HEK293 (cell line): ENCODE measurements around the gene C19orf12.
A peak's percentile ranks its signal among the peaks of the same experiment; 100 is the strongest.

ENCODE experiments used
- CTCF ChIA-PET: fragments of 350-600 bp; formaldehyde crosslinking; extraction: SDS; loops from one replicate; lab custom pipeline; 2021; ENCODE audit warnings: antibody characterized with exemption; lab: Yijun Ruan, JAX
- POLR2A ChIA-PET: fragments of 300-600 bp; formaldehyde crosslinking; extraction: SDS; loops from one replicate; lab custom pipeline; 2020; ENCODE audit warnings: antibody characterized with exemption, inconsistent platforms; lab: Yijun Ruan, JAX
- H3K27ac ChIP-seq: fragments of 200-500 bp; sonication (Bioruptor generic); 2 replicates; pipeline ENCODE4 v1.5.1; 2014; ENCODE audit warnings: low read depth, low read length, control low read depth, inconsistent platforms; ENCODE audit errors: extremely low read depth
- H3K36me3 ChIP-seq, 2 experiments: fragments of 200-500 bp in 1 of 2; sonication (Bioruptor generic) in 1 of 2; 1 replicate in 1 of 2; 2 replicates in 1 of 2; pipeline ENCODE4 v1.5.1; 2014 to 2017; ENCODE audit warnings: inconsistent platforms in 2 of 2, low read length in 2 of 2; ENCODE audit not compliant: control insufficient read depth in 2 of 2, insufficient read depth in 1 of 2
- H3K4me1 ChIP-seq: fragments of 200-500 bp; sonication (Bioruptor generic); 2 replicates; pipeline ENCODE4 v1.5.1; 2014; ENCODE audit warnings: mild to moderate bottlenecking, low read length, inconsistent platforms; ENCODE audit not compliant: control insufficient read depth, insufficient read depth
- H3K4me3 ChIP-seq: 2 replicates; pipeline ENCODE4 v1.5.1; 2011; ENCODE audit warnings: low read depth, mild to moderate bottlenecking, control low read depth, low read length, moderate library complexity
- H3K9me3 ChIP-seq: fragments of 200-500 bp; sonication (Bioruptor generic); 2 replicates; pipeline ENCODE4 v1.5.1; 2014; ENCODE audit warnings: low read depth, low read length, inconsistent platforms; ENCODE audit not compliant: control insufficient read depth, insufficient read depth
- GLI4 ChIP-seq: fragments of 450-650 bp; formaldehyde crosslinking; IDR thresholded peaks from 2 replicates; pipeline ENCODE4 v1.5.1; 2016; ENCODE audit warnings: missing biosample characterization, missing genetic modification characterization
- KLF10 ChIP-seq: fragments of 450-650 bp; IDR thresholded peaks from 2 replicates; pipeline ENCODE4 v1.5.1; 2018; ENCODE audit warnings: missing biosample characterization, mild to moderate bottlenecking, missing genetic modification characterization
- KLF8 ChIP-seq: fragments of 450-650 bp; formaldehyde crosslinking; IDR thresholded peaks from 2 replicates; pipeline ENCODE4 v1.5.1; 2016; ENCODE audit warnings: missing biosample characterization, missing genetic modification characterization
- OSR2 ChIP-seq: fragments of 450-650 bp; formaldehyde crosslinking; IDR thresholded peaks from 2 replicates; pipeline ENCODE4 v1.5.1; 2016; ENCODE audit warnings: missing biosample characterization, missing genetic modification characterization
- PRDM10 ChIP-seq: fragments of 450-650 bp; formaldehyde crosslinking; IDR thresholded peaks from 2 replicates; pipeline ENCODE4 v1.5.1; 2016; ENCODE audit warnings: missing biosample characterization, missing genetic modification characterization
- RBAK ChIP-seq: fragments of 450-650 bp; formaldehyde crosslinking; IDR thresholded peaks from 2 replicates; pipeline ENCODE4 v1.5.1; 2016; ENCODE audit warnings: missing biosample characterization, missing genetic modification characterization
- REPIN1 ChIP-seq: fragments of 450-650 bp; formaldehyde crosslinking; IDR thresholded peaks from 2 replicates; pipeline ENCODE4 v1.5.1; 2017; ENCODE audit warnings: missing biosample characterization, missing genetic modification characterization, low read depth
- SCRT2 ChIP-seq: fragments of 450-650 bp; formaldehyde crosslinking; IDR thresholded peaks from 2 replicates; pipeline ENCODE4 v1.5.1; 2016; ENCODE audit warnings: missing biosample characterization, missing genetic modification characterization
- YY1 ChIP-seq: fragments of 450-650 bp; formaldehyde crosslinking; IDR thresholded peaks from 2 replicates; pipeline ENCODE4 v1.5.1; 2018; ENCODE audit warnings: missing biosample characterization, missing genetic modification characterization
- ZBTB10 ChIP-seq: fragments of 450-650 bp; formaldehyde crosslinking; IDR thresholded peaks from 2 replicates; pipeline ENCODE4 v1.5.1; 2016; ENCODE audit warnings: missing biosample characterization, missing genetic modification characterization
- ZBTB21 ChIP-seq: fragments of 450-650 bp; formaldehyde crosslinking; IDR thresholded peaks from 2 replicates; pipeline ENCODE4 v1.5.1; 2017; ENCODE audit warnings: missing biosample characterization, missing genetic modification characterization
- ZBTB44 ChIP-seq: fragments of 450-650 bp; IDR thresholded peaks from 2 replicates; pipeline ENCODE4 v1.5.1; 2018; ENCODE audit warnings: missing biosample characterization, mild to moderate bottlenecking, missing genetic modification characterization
- ZBTB7A ChIP-seq: fragments of 450-650 bp; formaldehyde crosslinking; IDR thresholded peaks from 2 replicates; pipeline ENCODE4 v1.5.1; 2016; ENCODE audit warnings: low read depth, missing biosample characterization, missing genetic modification characterization
- ZBTB8A ChIP-seq: fragments of 450-650 bp; formaldehyde crosslinking; IDR thresholded peaks from 2 replicates; pipeline ENCODE4 v1.5.1; 2016; ENCODE audit warnings: missing biosample characterization, missing genetic modification characterization
- ZEB2 ChIP-seq: fragments of 450-650 bp; formaldehyde crosslinking; IDR thresholded peaks from 2 replicates; pipeline ENCODE4 v1.5.1; 2016; ENCODE audit warnings: missing biosample characterization, missing genetic modification characterization
- ZNF132 ChIP-seq: fragments of 450-650 bp; formaldehyde crosslinking; IDR thresholded peaks from 2 replicates; pipeline ENCODE4 v1.5.1; 2017; ENCODE audit warnings: missing biosample characterization, missing genetic modification characterization, borderline replicate concordance
- ZNF133 ChIP-seq: fragments of 450-650 bp; formaldehyde crosslinking; IDR thresholded peaks from 2 replicates; pipeline ENCODE4 v1.5.1; 2016; ENCODE audit warnings: missing biosample characterization, missing genetic modification characterization
- ZNF146 ChIP-seq: fragments of 450-650 bp; formaldehyde crosslinking; IDR thresholded peaks from 2 replicates; pipeline ENCODE4 v1.5.1; 2016; ENCODE audit warnings: missing biosample characterization, missing genetic modification characterization
- ZNF2 ChIP-seq: fragments of 450-650 bp; formaldehyde crosslinking; IDR thresholded peaks from 2 replicates; pipeline ENCODE4 v1.5.1; 2016; ENCODE audit warnings: missing biosample characterization, missing genetic modification characterization
- ZNF202 ChIP-seq: fragments of 450-650 bp; formaldehyde crosslinking; IDR thresholded peaks from 2 replicates; pipeline ENCODE4 v1.5.1; 2016; ENCODE audit warnings: missing biosample characterization, missing genetic modification characterization, borderline replicate concordance
- ZNF24 ChIP-seq: fragments of 450-650 bp; formaldehyde crosslinking; IDR thresholded peaks from 2 replicates; pipeline ENCODE4 v1.5.1; 2016; ENCODE audit warnings: missing biosample characterization, missing genetic modification characterization
- ZNF302 ChIP-seq: fragments of 450-650 bp; formaldehyde crosslinking; IDR thresholded peaks from 2 replicates; pipeline ENCODE4 v1.5.1; 2016; ENCODE audit warnings: missing biosample characterization, missing genetic modification characterization, low read depth
- ZNF335 ChIP-seq: fragments of 450-650 bp; formaldehyde crosslinking; conservative IDR thresholded peaks from 2 replicates; pipeline ENCODE4 v1.5.1; 2016; ENCODE audit warnings: missing biosample characterization, missing genetic modification characterization
- ZNF514 ChIP-seq: fragments of 450-650 bp; formaldehyde crosslinking; IDR thresholded peaks from 2 replicates; pipeline ENCODE4 v1.5.1; 2016; ENCODE audit warnings: missing biosample characterization, missing genetic modification characterization
- ZNF529 ChIP-seq: fragments of 450-650 bp; formaldehyde crosslinking; IDR thresholded peaks from 2 replicates; pipeline ENCODE4 v1.5.1; 2017; ENCODE audit warnings: missing genetic modification characterization, missing biosample characterization; ENCODE audit not compliant: insufficient replicate concordance
- ZNF558 ChIP-seq: fragments of 450-650 bp; formaldehyde crosslinking; IDR thresholded peaks from 2 replicates; pipeline ENCODE4 v1.5.1; 2016; ENCODE audit warnings: missing biosample characterization, missing genetic modification characterization
- ZNF561 ChIP-seq: fragments of 450-650 bp; IDR thresholded peaks from 2 replicates; pipeline ENCODE4 v1.5.1; 2018; ENCODE audit warnings: missing biosample characterization, missing genetic modification characterization, borderline replicate concordance
- ZNF585B ChIP-seq: fragments of 450-650 bp; formaldehyde crosslinking; IDR thresholded peaks from 2 replicates; pipeline ENCODE4 v1.5.1; 2016; ENCODE audit warnings: missing biosample characterization, missing genetic modification characterization
- ZNF596 ChIP-seq: fragments of 450-650 bp; IDR thresholded peaks from 2 replicates; pipeline ENCODE4 v1.5.0; 2018; ENCODE audit warnings: missing biosample characterization, mild to moderate bottlenecking, missing genetic modification characterization, moderate library complexity
- ZNF660 ChIP-seq: fragments of 450-650 bp; IDR thresholded peaks from 2 replicates; pipeline ENCODE4 v1.5.1; 2018; ENCODE audit warnings: missing biosample characterization, mild to moderate bottlenecking, missing genetic modification characterization
- ZNF792 ChIP-seq: fragments of 450-650 bp; formaldehyde crosslinking; IDR thresholded peaks from 2 replicates; pipeline ENCODE4 v1.5.1; 2016; ENCODE audit warnings: missing biosample characterization, missing genetic modification characterization

Gene C19orf12

DNA sequence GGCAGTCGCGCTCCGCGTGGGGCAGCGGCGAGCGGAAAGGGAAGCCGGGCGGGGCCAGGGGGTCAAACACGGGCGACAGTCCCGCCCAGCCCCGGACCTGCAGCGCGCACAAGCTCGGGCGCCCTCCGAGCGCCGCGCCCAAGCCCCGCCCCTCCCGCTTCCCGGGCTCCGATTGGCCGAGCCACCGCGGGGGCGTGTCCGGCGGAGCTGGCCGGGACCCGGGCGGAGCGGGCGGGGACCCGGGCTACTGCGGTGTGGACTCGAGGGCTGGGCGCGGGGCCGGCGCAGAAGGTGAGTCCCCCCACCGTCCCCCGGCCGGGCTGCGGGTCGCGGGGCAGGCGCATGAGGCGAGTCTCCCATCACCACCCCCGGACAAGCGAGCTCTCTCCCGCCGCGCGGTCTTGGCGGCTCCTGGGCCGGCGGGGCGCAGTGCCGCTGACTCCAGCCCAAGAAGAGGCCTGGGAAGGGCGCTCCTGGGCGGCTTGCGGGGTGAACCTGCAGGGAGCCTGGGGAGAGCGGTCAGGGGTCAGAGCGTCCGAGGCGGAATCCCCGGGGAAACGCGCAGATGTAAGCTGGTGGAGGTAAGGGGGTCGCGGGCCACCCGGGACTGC, 49.7 kb downstream of the C19orf12 start, which contains the start of gene PLEKHF1 (continued):
- TF ChIP-seq ZNF146 (tag by site-specific recombination) (peak; percentile 36), ZNF132 (no peak), ZNF596 (tag by site-specific recombination) (0 out of 2 replicates have a peak, but pooled peaks have one; percentile 31), ZNF585B (0 out of 2 replicates have a peak, but pooled peaks have one; percentile 4), ZNF660 (tag by site-specific recombination) (peak; percentile 79), ZNF792 (tag by site-specific recombination) (0 out of 2 replicates have a peak, but pooled peaks have one; percentile 28), KLF8 (tag by site-specific recombination) (peak; percentile 66; the same call in 1 of the 2 replicates), ZNF561 (peak; percentile 75; the same call in 1 of the 2 replicates), ZNF24 (tag by site-specific recombination) (no peak), KLF10 (peak; percentile 93), ZBTB10 (tag by site-specific recombination) (peak; percentile 79; the same call in 1 of the 2 replicates), ZBTB7A (tag by site-specific recombination) (peak; percentile 93), GLI4 (tag by site-specific recombination) (0 out of 2 replicates have a peak, but pooled peaks have one; percentile 28), SCRT2 (tag by site-specific recombination) (no peak), ZBTB44 (tag by site-specific recombination) (0 out of 2 replicates have a peak, but pooled peaks have one; percentile 16), ZBTB8A (tag by site-specific recombination) (peak; percentile 99), REPIN1 (tag by site-specific recombination) (peak; percentile 87; the same call in 1 of the 2 replicates)
- TF ChIP-seq, all 188 proteins: peak for 47

DNA sequence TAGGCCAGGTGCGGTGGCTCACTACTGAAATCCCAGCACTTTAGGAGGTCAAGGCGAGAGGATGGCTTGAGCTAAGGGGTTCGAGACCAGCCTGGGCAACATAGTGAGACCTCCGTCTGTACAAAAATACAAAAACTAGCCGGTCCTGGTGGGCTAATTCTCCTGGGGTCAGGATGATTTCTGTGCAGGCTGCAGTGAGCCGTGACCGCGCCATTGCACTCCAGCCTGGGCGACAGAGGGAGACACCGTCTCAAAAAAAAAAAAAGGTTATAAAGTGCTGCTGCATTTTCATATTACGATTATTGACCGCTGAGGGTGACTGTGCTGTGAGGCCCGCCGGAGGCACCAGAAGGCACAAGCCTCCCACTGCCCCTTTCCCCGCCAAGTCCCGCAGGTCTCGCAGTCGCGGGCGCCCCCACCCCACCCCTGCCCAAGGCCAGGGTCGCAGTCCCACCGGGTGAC, 50.3 kb downstream of the C19orf12 start:
- ChIA-PET POLR2A (interaction anchor here (0.5 to 4.7 kb wide), 9 partner anchors 9 to 59 kb away, joined by 3 to 37 read pairs (median 4); partner anchors contain the start of genes C19orf12 and POP4), CTCF (interaction anchor here (0.6 to 11.0 kb wide), 9 partner anchors 18 to 1133 kb away, joined by 3 to 105 read pairs (median 3); partner anchors contain the start of gene POP4)
- H3K27ac ChIP-seq, result peak overlapping the region; percentile 71; the same call in 1 of the 2 replicates
- H3K4me1 ChIP-seq, result peaks cover 52% of the 10 kb centered on the region
- no peaks in the 10 kb centered on the region; a peak in 1 of 3 replicates for H3K36me3 ChIP-seq
- peak overlapping the region; percentile 42 for H3K4me3 ChIP-seq
- no peaks in the 10 kb centered on the region for H3K9me3 ChIP-seq
- TF ChIP-seq ZNF133 (0 out of 2 replicates have a peak, but pooled peaks have one; percentile 40), ZNF302 (tag by site-specific recombination) (no peak), RBAK (tag by site-specific recombination) (no peak), ZNF2 (no peak), ZNF335 (tag by site-specific recombination) (peak; percentile 35), OSR2 (tag by site-specific recombination) (no peak), ZNF202 (tag by site-specific recombination) (no peak), ZNF529 (tag by site-specific recombination) (no peak), PRDM10 (tag by site-specific recombination) (no peak; the same call in 1 of the 2 replicates), ZNF514 (tag by site-specific recombination) (no peak), ZBTB21 (tag by site-specific recombination) (no peak), YY1 (tag by site-specific recombination) (no peak), ZEB2 (tag by site-specific recombination) (no peak), ZNF558 (no peak)
